Measurements from ENCODE around the gene KCNJ10.

Gene KCNJ10

GRCh38 chr1:160098852-160099561 lies 29.0 kb upstream of the KCNJ10 start:
- peak; percentile 99 for DNase-seq

GRCh38 chr1:160097911-160098851 lies 28.2 kb upstream of the KCNJ10 start, which contains the start of gene IGSF8:
TSS of gene IGSF8 (minus strand) at chr1:160098619. CDS start at chr1:160098472, 147 bp downstream.
- DNase-seq = peak; percentile 92 to 93

- DNase-seq = peak; percentile 45 to 49
Observed at GRCh38 chr1:160097151-160097910, 27.4 kb upstream of the KCNJ10 start.

- DNase-seq = peak in 1 of 2 donors; percentile 16
Observed at GRCh38 chr1:160096274-160097116, 26.5 kb upstream of the KCNJ10 start.

- no peak for DNase-seq
Observed at GRCh38 chr1:160095382-160096105, 25.6 kb upstream of the KCNJ10 start.

- DNase-seq = no peak
Observed at GRCh38 chr1:160094806-160095205, 24.8 kb upstream of the KCNJ10 start.

- no peak for DNase-seq
Observed at GRCh38 chr1:160094291-160094625, 24.3 kb upstream of the KCNJ10 start.

- DNase-seq = no peak
Observed at GRCh38 chr1:160093624-160094290, 23.8 kb upstream of the KCNJ10 start.

- DNase-seq = no peak
Observed at GRCh38 chr1:160093069-160093395, 23.1 kb upstream of the KCNJ10 start.

- DNase-seq = no peak
Observed at GRCh38 chr1:160092366-160093068, 22.6 kb upstream of the KCNJ10 start.

GRCh38 chr1:160091666-160092223 lies 21.8 kb upstream of the KCNJ10 start:
- no peak for DNase-seq

- no peak for DNase-seq
Observed at GRCh38 chr1:160090760-160091159, 20.8 kb upstream of the KCNJ10 start.

GRCh38 chr1:160089883-160090282 lies 19.9 kb upstream of the KCNJ10 start:
- DNase-seq = no peak

- DNase-seq = no peak
Observed at GRCh38 chr1:160087118-160087662, 17.2 kb upstream of the KCNJ10 start.

- DNase-seq = no peak
Observed at GRCh38 chr1:160086456-160086892, 16.5 kb upstream of the KCNJ10 start.

GRCh38 chr1:160085686-160086455 lies 15.9 kb upstream of the KCNJ10 start:
- peak; percentile 80 to 86 for DNase-seq

GRCh38 chr1:160084771-160085321 lies 14.9 kb upstream of the KCNJ10 start:
- no peak for DNase-seq

GRCh38 chr1:160083968-160084770 lies 14.2 kb upstream of the KCNJ10 start:
- peak; percentile 80 to 81 for DNase-seq

Measured in stimulated activated CD4-positive, alpha-beta T cell treated with anti-CD3 and anti-CD28 coated beads, Interleukin-2, amount 100 ng/mL, for 24 hours (primary cell).